Measurements from ENCODE around the gene MIPEP. TPM values are rescaled to one million over a fixed set of nuclear protein-coding genes. Genes with fewer than 3 reads are reported as not detected.
"Not testable (repeated sequence)": the region's sequence is repeated elsewhere in the genome, so short reads cannot be mapped to it uniquely, and the experiment has no call there.

MIPEP gene
- total RNA-seq, 4 donors from 2014 or later: 12.1 to 25.7 (median 19.5) TPM

- Histone ChIP-seq H3K4me3 (no peak overlapping the region), H3K36me3 (no peaks in the 10 kb centered on the region), H3K4me1 (peaks cover 0 to 18% (median 4%) of the 10 kb centered on the region in 3 donors), H3K27ac (no peak overlapping the region), H3K27me3 (no peaks in the 10 kb centered on the region), H3K9me3 (no peaks in the 10 kb centered on the region)
- TF ChIP-seq POLR2A (IDR thresholded peaks at IDR 0.05) (no peak), CTCF (IDR thresholded peaks at IDR 0.05) (no peak)
- 73 to 92% methylated on average over 7 of the region's 7 CpGs for WGBS, 2 donors
- DNase-seq: no peak
- intact Hi-C loops (cut with DNase I): no loop called here
Measured at GRCh38 chr13:23767838-23768237, 121.4 kb downstream of the MIPEP start.

- Histone ChIP-seq H3K4me3 (no peak overlapping the region), H3K36me3 (no peaks in the 10 kb centered on the region), H3K9me3 (no peaks in the 10 kb centered on the region), H3K27ac (no peak overlapping the region), H3K27me3 (no peaks in the 10 kb centered on the region), H3K4me1 (peaks cover 0 to 15% (median 4%) of the 10 kb centered on the region in 3 donors)
- 80% methylated on average over 1 of the region's 1 CpG for WGBS, 2 donors
- intact Hi-C loops (cut with DNase I): no loop called here
- DNase-seq: no peak
- no peak for TF ChIP-seq CTCF (IDR thresholded peaks at IDR 0.05)
- TF ChIP-seq POLR2A (IDR thresholded peaks at IDR 0.05): no peak
Measured at GRCh38 chr13:23766939-23767338, 122.3 kb downstream of the MIPEP start.

GRCh38 chr13:23766283-23766682 is 122.9 kb downstream of the MIPEP start:
- TF ChIP-seq POLR2A (IDR thresholded peaks at IDR 0.05) (no peak), CTCF (IDR thresholded peaks at IDR 0.05) (no peak)
- H3K4me3 ChIP-seq: no peak overlapping the region
- intact Hi-C loops (cut with DNase I): no loop called here
- H3K27ac ChIP-seq: no peak overlapping the region
- no peaks in the 10 kb centered on the region for H3K9me3 ChIP-seq
- no peaks in the 10 kb centered on the region for H3K27me3 ChIP-seq
- H3K4me1 ChIP-seq: peaks cover 0 to 9% (median 0%) of the 10 kb centered on the region in 3 donors
- no peaks in the 10 kb centered on the region for H3K36me3 ChIP-seq
- 77 to 93% methylated on average over 2 of the region's 2 CpGs for WGBS, 2 donors
- DNase-seq: no peak

- Histone ChIP-seq H3K27ac (no peak overlapping the region), H3K9me3 (no peaks in the 10 kb centered on the region), H3K4me1 (peaks cover 0 to 4% (median 0%) of the 10 kb centered on the region in 3 donors), H3K36me3 (no peaks in the 10 kb centered on the region), H3K4me3 (no peak overlapping the region), H3K27me3 (no peaks in the 10 kb centered on the region)
- intact Hi-C loops (cut with DNase I): no loop called here
- no peak for TF ChIP-seq POLR2A (IDR thresholded peaks at IDR 0.05)
- TF ChIP-seq CTCF (IDR thresholded peaks at IDR 0.05): no peak
- WGBS, 2 donors: 95 to 97% methylated on average over 6 of the region's 6 CpGs
- no peak for DNase-seq
Measured at GRCh38 chr13:23765531-23765930, 123.7 kb downstream of the MIPEP start.

- Histone ChIP-seq H3K27me3 (no peaks in the 10 kb centered on the region), H3K4me1 (peaks cover 0 to 10% (median 0%) of the 10 kb centered on the region in 3 donors), H3K4me3 (no peak overlapping the region), H3K27ac (no peak overlapping the region), H3K36me3 (peaks cover 0 to 10% (median 0%) of the 10 kb centered on the region in 3 donors), H3K9me3 (no peaks in the 10 kb centered on the region)
- WGBS, 2 donors: 66 to 71% methylated on average over 3 of the region's 3 CpGs
- TF ChIP-seq CTCF (IDR thresholded peaks at IDR 0.05) (no peak), POLR2A (IDR thresholded peaks at IDR 0.05) (no peak)
- no peak for DNase-seq
- intact Hi-C loops (cut with DNase I): no loop called here
Measured at GRCh38 chr13:23763318-23763717, 125.9 kb downstream of the MIPEP start.

- H3K4me3 ChIP-seq; DNase-seq; intact Hi-C loops (cut with DNase I); H3K36me3 ChIP-seq; H3K9me3 ChIP-seq; H3K27me3 ChIP-seq: not testable (repeated sequence)
- 75 to 83% methylated on average over 6 to 8 of the region's 8 CpGs for WGBS, 2 donors
- Histone ChIP-seq H3K4me1 (peaks cover 0 to 16% (median 0%) of the 10 kb centered on the region in 3 donors), H3K27ac (peak overlapping the region in 1 of 4 donors; percentile 16)
Measured at GRCh38 chr13:23761760-23762159, 127.4 kb downstream of the MIPEP start.

All from esophagus squamous epithelium (tissue), 5 donors.